Activated T-helper 1 cell treated with Interleukin-2 at 50 U/mL for 16 hours (primary cell): ENCODE data around the gene SLC31A1.

ENCODE experiments used
- DNase-seq: peaks from one replicate; pipeline ENCODE4 v3.0.0-alpha.2; 2020; ENCODE audit warnings: low read depth

SLC31A1 gene

GRCh38 chr9:113302792-113303418 lies 81.6 kb downstream of the SLC31A1 start, which contains the start of gene RNF183:
Gene RNF183 (minus strand): TSS chr9:113303376. CDS start chr9:113298184, 5,192 bp downstream.
- DNase-seq, result no peak

GRCh38 chr9:113306566-113306965 lies 85.2 kb downstream of the SLC31A1 start:
- no peak for DNase-seq

GRCh38 chr9:113307396-113307975 lies 86.1 kb downstream of the SLC31A1 start:
- DNase-seq, result no peak

DNA sequence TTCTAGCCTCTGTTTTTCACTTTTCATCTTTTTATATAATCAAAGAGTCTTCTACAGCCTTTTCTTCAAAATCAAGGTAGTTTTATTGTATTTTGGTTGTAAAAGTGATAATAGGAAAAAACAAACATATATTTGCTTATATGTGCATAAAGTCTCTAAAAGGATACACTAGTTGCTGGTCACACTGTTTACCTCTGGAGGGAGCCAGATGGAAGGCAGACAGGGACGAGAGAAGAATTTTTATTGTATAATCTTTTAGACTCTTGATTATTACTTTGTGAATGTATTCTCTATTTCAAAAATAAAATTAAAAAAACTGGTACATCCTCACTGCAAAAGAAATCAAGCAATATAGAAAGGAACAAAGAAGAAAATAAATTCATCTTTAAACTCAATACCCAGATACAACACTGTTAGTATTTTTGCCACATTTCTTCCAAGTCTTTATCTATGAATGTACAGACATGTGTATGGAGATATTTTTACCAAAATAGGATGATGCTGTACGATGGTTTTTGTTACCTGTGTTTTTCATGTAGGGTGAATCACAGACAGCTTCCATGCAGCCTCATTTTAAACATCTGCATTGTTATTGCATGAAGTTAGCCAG lies 88.0 kb downstream of the SLC31A1 start:
- DNase-seq, result no peak

DNA sequence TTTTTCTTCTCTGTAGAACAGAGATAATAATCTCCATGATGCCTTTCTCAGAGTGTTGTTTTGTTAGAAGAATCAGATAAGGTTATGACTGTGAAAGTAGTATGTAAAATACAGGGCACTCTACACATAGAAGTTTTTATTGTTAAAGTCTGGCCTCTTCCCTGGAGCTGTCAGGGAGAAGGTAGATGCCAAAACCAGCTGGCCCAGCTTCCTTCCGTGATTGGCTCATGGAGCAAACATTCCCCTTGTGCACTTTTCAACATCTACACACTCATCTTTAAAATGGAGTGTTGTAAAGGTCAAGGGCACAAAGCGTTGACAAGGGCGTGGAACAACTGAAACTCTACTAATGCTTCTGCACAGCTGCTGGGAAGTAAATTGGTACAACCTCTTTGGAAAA lies 89.2 kb downstream of the SLC31A1 start:
- no peak for DNase-seq

- DNase-seq, result no peak
Measured at GRCh38 chr9:113311961-113312360, 90.6 kb downstream of the SLC31A1 start.

DNA sequence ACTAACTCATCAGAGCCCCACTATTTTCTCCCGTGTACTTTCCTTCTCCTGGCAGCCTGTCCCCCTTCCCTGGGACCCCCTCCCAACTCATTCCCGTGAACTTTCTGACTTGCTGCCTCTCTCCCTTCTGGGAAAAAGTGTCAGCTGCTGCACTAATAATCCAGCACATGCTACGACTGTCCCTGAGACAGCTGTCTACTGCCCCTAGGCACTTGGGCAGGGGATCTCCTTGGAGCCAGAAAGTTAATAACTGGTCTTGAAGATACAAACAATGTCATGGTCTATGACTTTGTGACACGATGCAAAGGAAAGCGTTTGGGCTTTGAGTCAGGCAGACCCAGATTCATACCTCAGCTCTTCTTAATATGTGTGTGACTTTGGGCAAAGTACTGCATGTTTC lies 91.9 kb downstream of the SLC31A1 start:
- DNase-seq, result no peak
